Lower lobe of right lung (tissue), 2 donors: Measurements from ENCODE around the gene SCGB1A1. TPM values are rescaled to one million over a fixed set of nuclear protein-coding genes. Genes with fewer than 3 reads are reported as not detected.

Experiments used
- ATAC-seq, 2 donors: fragments of 200-7000 bp; cut with Tn5 transposase; one replicate each; pipeline ENCODE4 v1.9.1; 2020 to 2022; ENCODE audit warnings: mild to moderate bottlenecking in 2 of 2, moderate library complexity in 2 of 2
- DNase-seq: peaks from one replicate; pipeline ENCODE4 v3.0.0-alpha.2; 2020
- H3K27ac ChIP-seq: fragments of 200-600 bp; one replicate; pipeline ENCODE4 v1.8.0; 2022
- H3K27me3 ChIP-seq: fragments of 200-600 bp; one replicate; pipeline ENCODE4 v1.8.0; 2022; ENCODE audit warnings: low read depth
- H3K36me3 ChIP-seq: fragments of 200-600 bp; one replicate; pipeline ENCODE4 v1.8.0; 2022; ENCODE audit warnings: mild to moderate bottlenecking
- H3K4me1 ChIP-seq: fragments of 200-600 bp; one replicate; pipeline ENCODE4 v1.8.0; 2022
- H3K4me3 ChIP-seq: fragments of 200-600 bp; one replicate; pipeline ENCODE4 v1.8.0; 2022; ENCODE audit warnings: mild to moderate bottlenecking
- H3K9me3 ChIP-seq: fragments of 200-600 bp; one replicate; pipeline ENCODE4 v1.8.0; 2022
- intact Hi-C: fragments of 100-400 bp; cut with DNase I; formaldehyde crosslinking; loops from one replicate; pipeline ENCODE4 v1.11.0; 2022
- total RNA-seq: library from RNA; stranded (reverse); fragmentation: NEBNext Ultra II Directional; extraction: Animal tissue kit (Norgen Biotek cat#: 25700); gene quantifications from one replicate; pipeline ENCODE4 v1.2.1, GENCODE V29; 2021
- TF ChIP-seq, protein P1 (sequence below): fragments of 200-600 bp; IDR thresholded peaks from one replicate; pipeline ENCODE4 v1.8.0; 2022; ENCODE audit warnings: antibody characterized with exemption, mild to moderate bottlenecking
- donor health status: DM: no; HTN: yes; CAD: no; lungs with severe emphysema.

Gene SCGB1A1
- total RNA-seq, 1 donor from 2014 or later = 3,364 TPM

DNA sequence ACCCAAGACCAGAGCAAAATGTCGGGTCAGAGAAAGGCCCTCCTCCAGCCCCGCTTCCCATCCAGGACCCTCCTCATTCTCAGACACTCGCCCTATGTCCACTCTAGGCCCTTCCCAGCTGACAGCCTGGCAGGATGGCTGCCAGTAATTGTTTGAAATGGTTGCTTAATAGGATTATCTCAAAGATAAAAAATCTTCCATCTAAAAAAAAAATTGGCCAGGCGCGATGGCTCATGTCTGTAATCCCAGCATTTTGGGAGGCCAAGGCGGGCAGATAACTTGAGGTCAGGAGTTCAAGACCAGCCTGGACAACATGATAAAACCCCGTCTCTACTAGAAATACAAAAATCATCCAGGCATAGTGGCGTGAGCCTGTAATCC, 32.4 kb downstream of the SCGB1A1 start:
- no peak overlapping the region for H3K27ac ChIP-seq
- intact Hi-C loops = no loop called here
- TF ChIP-seq, protein P1, sequence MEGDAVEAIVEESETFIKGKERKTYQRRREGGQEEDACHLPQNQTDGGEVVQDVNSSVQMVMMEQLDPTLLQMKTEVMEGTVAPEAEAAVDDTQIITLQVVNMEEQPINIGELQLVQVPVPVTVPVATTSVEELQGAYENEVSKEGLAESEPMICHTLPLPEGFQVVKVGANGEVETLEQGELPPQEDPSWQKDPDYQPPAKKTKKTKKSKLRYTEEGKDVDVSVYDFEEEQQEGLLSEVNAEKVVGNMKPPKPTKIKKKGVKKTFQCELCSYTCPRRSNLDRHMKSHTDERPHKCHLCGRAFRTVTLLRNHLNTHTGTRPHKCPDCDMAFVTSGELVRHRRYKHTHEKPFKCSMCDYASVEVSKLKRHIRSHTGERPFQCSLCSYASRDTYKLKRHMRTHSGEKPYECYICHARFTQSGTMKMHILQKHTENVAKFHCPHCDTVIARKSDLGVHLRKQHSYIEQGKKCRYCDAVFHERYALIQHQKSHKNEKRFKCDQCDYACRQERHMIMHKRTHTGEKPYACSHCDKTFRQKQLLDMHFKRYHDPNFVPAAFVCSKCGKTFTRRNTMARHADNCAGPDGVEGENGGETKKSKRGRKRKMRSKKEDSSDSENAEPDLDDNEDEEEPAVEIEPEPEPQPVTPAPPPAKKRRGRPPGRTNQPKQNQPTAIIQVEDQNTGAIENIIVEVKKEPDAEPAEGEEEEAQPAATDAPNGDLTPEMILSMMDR = no peak
- no peaks in the 10 kb centered on the region for H3K36me3 ChIP-seq
- no peaks in the 10 kb centered on the region for H3K27me3 ChIP-seq
- peaks cover 3% of the 10 kb centered on the region for H3K4me1 ChIP-seq
- H3K4me3 ChIP-seq = no peak overlapping the region
- DNase-seq (no peak), ATAC-seq (no peak)
- no peaks in the 10 kb centered on the region for H3K9me3 ChIP-seq

DNA sequence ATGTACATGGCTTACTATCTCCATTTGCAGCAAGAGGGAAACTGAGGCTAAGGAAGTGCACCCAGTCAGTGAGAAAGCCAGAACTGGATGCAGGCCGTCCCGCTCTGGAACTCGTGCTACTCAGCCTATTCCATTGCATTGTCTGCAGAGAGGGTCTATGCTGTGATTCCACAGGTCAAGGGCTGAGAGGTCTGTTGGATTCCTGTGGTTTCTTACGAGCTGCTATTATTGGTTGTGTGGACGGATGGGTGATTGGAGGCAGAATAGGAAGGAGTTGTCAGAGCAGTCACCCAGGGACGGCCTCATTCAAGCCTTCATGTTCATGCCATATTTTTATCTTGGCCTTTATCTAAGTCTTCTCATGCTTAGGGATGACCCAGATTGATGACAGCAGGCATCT, 33.4 kb downstream of the SCGB1A1 start:
- TF ChIP-seq, protein P1 = no peak
- ATAC-seq (no peak), DNase-seq (no peak)
- Histone ChIP-seq H3K36me3 (no peaks in the 10 kb centered on the region), H3K4me1 (no peaks in the 10 kb centered on the region), H3K4me3 (no peak overlapping the region), H3K27me3 (no peaks in the 10 kb centered on the region), H3K9me3 (no peaks in the 10 kb centered on the region), H3K27ac (no peak overlapping the region)
- intact Hi-C loops = no loop called here

DNA sequence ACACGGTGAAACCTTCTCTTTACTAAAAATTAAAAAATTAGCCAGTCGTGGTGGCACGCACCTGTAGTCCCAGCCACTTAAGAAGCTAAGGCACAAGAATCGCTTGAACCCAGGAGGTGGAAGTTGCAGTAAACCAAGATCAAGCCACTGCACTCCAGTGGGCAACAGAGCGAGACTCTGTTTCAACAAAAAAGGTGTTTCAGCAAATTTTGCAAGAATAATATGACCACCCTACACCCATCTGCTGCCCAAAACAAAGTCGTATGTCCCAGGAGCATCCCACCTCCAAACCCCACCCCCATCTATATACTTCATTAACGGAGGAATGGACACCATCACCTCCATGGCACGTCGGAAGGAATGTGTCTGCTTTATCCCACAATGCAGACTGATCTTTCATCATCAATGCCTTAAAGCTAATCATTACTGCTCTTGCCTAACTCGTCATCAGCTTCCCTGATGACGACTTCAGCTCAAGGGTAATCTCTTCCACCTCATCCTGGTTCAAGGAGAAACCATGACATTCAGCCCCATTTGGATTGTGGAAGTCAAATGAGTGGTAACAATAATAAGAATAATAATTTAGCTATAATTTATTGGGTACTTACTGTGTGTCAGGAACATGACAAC, 34.1 kb downstream of the SCGB1A1 start:
- intact Hi-C loops = no loop called here
- TF ChIP-seq, protein P1 = no peak
- Histone ChIP-seq H3K27ac (no peak overlapping the region), H3K27me3 (no peaks in the 10 kb centered on the region), H3K9me3 (no peaks in the 10 kb centered on the region), H3K4me1 (no peaks in the 10 kb centered on the region), H3K4me3 (no peak overlapping the region), H3K36me3 (no peaks in the 10 kb centered on the region)
- DNase-seq (no peak), ATAC-seq (no peak)

DNA sequence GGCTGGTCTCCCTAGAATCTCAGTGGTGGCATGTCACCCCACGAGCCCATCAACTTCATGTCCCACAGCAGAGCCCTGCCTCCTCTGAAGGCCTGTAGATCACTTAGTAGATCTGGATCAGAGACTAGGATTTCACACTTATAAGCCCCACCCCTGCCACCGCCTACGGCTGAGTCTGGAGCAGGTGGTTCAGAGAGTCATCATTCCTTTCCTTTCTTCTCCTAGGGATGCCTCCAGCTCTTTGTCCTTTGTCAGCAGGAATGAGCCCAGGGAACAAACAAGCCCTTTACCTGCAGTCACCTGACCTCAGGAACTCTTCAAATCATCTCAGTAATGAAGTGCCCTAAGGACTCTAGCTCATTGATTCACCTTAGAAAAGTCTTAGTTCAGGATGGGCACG, 37.8 kb downstream of the SCGB1A1 start:
- intact Hi-C loops = no loop called here
- DNase-seq = no peak
- H3K9me3 ChIP-seq = no peaks in the 10 kb centered on the region
- TF ChIP-seq, protein P1 = no peak
- H3K27me3 ChIP-seq = no peaks in the 10 kb centered on the region
- H3K4me1 ChIP-seq = no peaks in the 10 kb centered on the region
- no peak overlapping the region for H3K27ac ChIP-seq
- H3K36me3 ChIP-seq = no peaks in the 10 kb centered on the region
- ATAC-seq = no peak
- no peak overlapping the region for H3K4me3 ChIP-seq

DNA sequence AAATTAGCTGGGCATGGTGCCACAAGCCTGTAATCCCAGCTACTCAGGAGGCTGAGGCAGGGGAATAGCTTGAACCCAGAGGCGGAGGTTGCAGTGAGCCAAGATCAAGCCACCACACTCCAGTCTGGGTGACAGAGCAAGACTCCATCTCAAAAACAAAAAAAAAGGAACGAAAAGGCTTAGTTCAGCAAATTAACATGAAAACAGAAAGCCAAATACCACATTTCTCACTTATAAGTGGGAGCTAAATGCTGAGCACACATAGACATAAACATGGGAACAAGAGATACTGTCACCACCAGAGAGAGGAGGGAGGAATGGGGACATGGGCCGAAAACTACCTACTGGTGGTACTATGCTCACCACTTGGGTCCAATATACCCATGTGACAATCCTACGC, 38.6 kb downstream of the SCGB1A1 start:
- TF ChIP-seq, protein P1 = no peak
- ATAC-seq (no peak), DNase-seq (no peak)
- intact Hi-C loops = no loop called here
- Histone ChIP-seq H3K4me3 (no peak overlapping the region), H3K27me3 (no peaks in the 10 kb centered on the region), H3K27ac (no peak overlapping the region), H3K4me1 (no peaks in the 10 kb centered on the region), H3K36me3 (no peaks in the 10 kb centered on the region), H3K9me3 (no peaks in the 10 kb centered on the region)
